ENCODE results near the gene FBXL12. TPM values are rescaled to one million over a fixed set of nuclear protein-coding genes. Genes with fewer than 3 reads are reported as not detected.

The FBXL12 gene
- total RNA-seq, 1 experiment from 2014 or later: 21.9 TPM

- TF ChIP-seq REST (IDR thresholded peaks at IDR 0.05; ENCODE audit: low read depth): no peak
Measured at GRCh38 chr19:9796113-9796773, 22.6 kb downstream of the FBXL12 start (continued).

- ChIA-PET CTCF (no interaction called here), POLR2A (no interaction called here), RAD21 (ENCODE audit: low non-redundant PET in 1 of 2, low total read pairs in 2 of 2, uncharacterized antibody in 2 of 2, unreplicated experiment in 2 of 2) (no interaction called here)
- intact Hi-C loops (cut with micrococcal nuclease): loop anchor here (10.0 kb wide), 1 partner anchor 358 kb away; the partner anchor contains the start of gene ZNF266
- Histone ChIP-seq H3K27me3 (ENCODE audit: insufficient read depth, low read length) (no peaks in the 10 kb centered on the region), H3K9me2 (ENCODE audit: insufficient read depth) (no peaks in the 10 kb centered on the region), H3K4me2 (ENCODE audit: low read length) (no peak overlapping the region), H4K20me1 (ENCODE audit: insufficient read depth) (no peaks in the 10 kb centered on the region), H3K36me3 (ENCODE audit: control insufficient read depth in 1 of 2, insufficient read depth in 2 of 2, low read length in 2 of 2) (no peaks in the 10 kb centered on the region), H3K79me2 (ENCODE audit: insufficient read depth, low read length) (no peaks in the 10 kb centered on the region), H3K4me1 (ENCODE audit: control insufficient read depth in 1 of 2, insufficient read depth in 2 of 2, low read length in 2 of 2) (no peaks in the 10 kb centered on the region), H3K9ac (ENCODE audit: low read length) (no peak overlapping the region), H3K27ac (ENCODE audit: low read depth, low read length) (no peak overlapping the region), H3K4me3 (replicated peaks in 1 of 2; ENCODE audit: low read depth in 1 of 2, low read length in 2 of 2) (no peak overlapping the region), H3K9me3 (ENCODE audit: control insufficient read depth in 1 of 2, insufficient read depth in 1 of 2, low read depth in 1 of 2, low read length in 2 of 2) (peaks cover 0 to 4% of the 10 kb centered on the region in 2 experiments; a peak in 2 of 4 replicates), H2AFZ (ENCODE audit: low read depth, low read length, poor library complexity, severe bottlenecking) (no peak overlapping the region)
- no TSS peak for BruUV-seq (replicated peaks)
- ATAC-seq (no peak), DNase-seq (ENCODE audit: low read depth, low spot score) (no peak)
- TF ChIP-seq ZNF274 (IDR thresholded peaks at IDR 0.05; ENCODE audit: low read depth, low read length) (no peak), EZH2phosphoT487 (IDR thresholded peaks at IDR 0.05; ENCODE audit: borderline replicate concordance) (no peak), TCF7L2 (IDR thresholded peaks at IDR 0.05; ENCODE audit: borderline replicate concordance, extremely low read depth, insufficient read depth, insufficient read length) (no peak), CBX3 (IDR thresholded peaks at IDR 0.05; ENCODE audit: low read depth) (no peak), JUND (IDR thresholded peaks at IDR 0.05) (no peak), ZBTB33 (IDR thresholded peaks at IDR 0.05; ENCODE audit: extremely low read depth, insufficient replicate concordance, low read length) (no peak), EZH2 (IDR thresholded peaks at IDR 0.05) (no peak), CTCF (IDR thresholded peaks at IDR 0.05 in 2 of 3, conservative IDR thresholded peaks at IDR 0.05 in 1 of 3; ENCODE audit: borderline replicate concordance in 1 of 3, insufficient read depth in 1 of 3, low read depth in 2 of 3, low read length in 2 of 3) (no peak), SIN3A (IDR thresholded peaks at IDR 0.05; ENCODE audit: low read depth) (no peak), ZFX (IDR thresholded peaks at IDR 0.05) (no peak), EGR1 (IDR thresholded peaks at IDR 0.05; ENCODE audit: low read depth) (no peak), MAX (IDR thresholded peaks at IDR 0.05) (no peak), RAD21 (IDR thresholded peaks at IDR 0.05; ENCODE audit: low read depth) (no peak), SRF (IDR thresholded peaks at IDR 0.05; ENCODE audit: low read depth) (no peak), POLR2A (IDR thresholded peaks at IDR 0.05; ENCODE audit: borderline replicate concordance, extremely low read depth, insufficient read depth, insufficient read length) (no peak)
Measured at GRCh38 chr19:9793071-9793591, 25.7 kb downstream of the FBXL12 start.

Measured in HCT116 (cell line).